GM10266 (cell line): ENCODE measurements around the gene PITPNM1.
"Not testable (repeated sequence)": the region's sequence is repeated elsewhere in the genome, so short reads cannot be mapped to it uniquely, and the experiment has no call there.

ENCODE experiments used
- DNase-seq: peaks from one replicate; pipeline ENCODE4 v3.0.0; 2012; ENCODE audit errors: extremely low spot score
- CTCF ChIP-seq: IDR thresholded peaks from 2 replicates; pipeline ENCODE4 v1.5.1; 2012; ENCODE audit warnings: mild to moderate bottlenecking, low read depth; ENCODE audit not compliant: control insufficient read depth, insufficient read depth; ENCODE audit errors: missing control alignments

Gene PITPNM1

DNA sequence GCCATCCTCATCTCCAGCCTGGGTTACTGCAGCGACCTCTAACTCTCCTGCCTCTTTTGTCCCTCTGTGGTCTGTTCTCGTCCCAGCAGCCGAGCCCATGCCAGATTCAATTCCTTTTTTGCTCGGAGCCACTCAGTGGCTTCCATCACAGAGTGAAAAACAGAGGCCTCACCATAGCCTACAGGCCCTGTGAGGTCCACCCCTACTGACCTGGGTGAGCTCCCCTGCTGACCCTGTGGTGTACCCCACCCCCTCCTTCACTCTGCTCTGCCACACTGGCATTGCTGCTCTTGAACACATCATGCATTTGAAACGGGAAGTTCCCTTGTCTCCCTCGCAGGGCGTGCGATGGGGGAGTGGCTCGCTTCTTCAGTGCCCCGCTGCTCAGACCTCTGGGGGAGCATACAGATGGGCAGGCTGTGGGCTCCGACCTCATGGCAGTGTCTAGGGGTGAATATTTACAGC is 20.3 kb downstream of the PITPNM1 start:
- no peak for DNase-seq
- TF ChIP-seq CTCF: no peak

DNA sequence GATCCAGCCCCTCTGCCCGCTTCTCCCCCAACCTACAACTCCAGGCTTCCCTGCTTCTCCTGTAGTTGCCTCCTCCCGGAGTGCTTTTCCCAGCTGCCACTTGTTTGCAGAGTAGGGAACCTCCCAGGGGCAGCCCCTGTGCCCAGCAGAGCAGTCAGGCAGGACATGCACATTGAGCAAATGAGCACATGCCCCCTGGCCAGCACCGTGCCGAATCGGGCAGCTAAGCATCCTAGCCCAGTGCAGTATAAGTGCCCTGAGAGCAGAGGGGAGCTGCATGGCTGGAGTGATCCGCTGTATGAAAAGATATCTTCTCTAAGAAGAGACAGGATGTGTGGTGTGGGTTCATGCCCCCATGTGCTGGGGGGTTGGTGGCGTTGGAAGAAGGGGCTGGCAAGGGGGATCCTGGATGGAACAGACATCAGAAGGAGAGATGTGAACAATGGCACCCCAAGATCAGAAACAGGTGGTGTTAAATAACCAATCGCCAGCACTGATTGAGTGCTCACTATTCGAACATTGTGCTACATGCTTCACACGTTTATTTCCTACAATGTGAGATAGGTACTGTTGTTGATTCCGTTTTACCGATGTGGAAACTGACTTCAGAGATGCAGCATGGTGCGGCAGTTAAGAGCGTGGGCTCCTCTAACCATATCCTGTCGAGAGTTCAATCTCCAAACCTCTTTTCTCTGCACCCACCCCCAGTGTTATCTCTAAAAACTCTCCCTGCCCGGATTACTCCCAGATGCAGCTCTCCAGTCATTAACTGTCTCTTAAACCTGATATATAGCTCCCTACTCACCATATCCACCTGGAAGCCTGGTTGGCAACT is 21.1 kb downstream of the PITPNM1 start:
- DNase-seq: peak; percentile 55
- no peak for TF ChIP-seq CTCF

DNA sequence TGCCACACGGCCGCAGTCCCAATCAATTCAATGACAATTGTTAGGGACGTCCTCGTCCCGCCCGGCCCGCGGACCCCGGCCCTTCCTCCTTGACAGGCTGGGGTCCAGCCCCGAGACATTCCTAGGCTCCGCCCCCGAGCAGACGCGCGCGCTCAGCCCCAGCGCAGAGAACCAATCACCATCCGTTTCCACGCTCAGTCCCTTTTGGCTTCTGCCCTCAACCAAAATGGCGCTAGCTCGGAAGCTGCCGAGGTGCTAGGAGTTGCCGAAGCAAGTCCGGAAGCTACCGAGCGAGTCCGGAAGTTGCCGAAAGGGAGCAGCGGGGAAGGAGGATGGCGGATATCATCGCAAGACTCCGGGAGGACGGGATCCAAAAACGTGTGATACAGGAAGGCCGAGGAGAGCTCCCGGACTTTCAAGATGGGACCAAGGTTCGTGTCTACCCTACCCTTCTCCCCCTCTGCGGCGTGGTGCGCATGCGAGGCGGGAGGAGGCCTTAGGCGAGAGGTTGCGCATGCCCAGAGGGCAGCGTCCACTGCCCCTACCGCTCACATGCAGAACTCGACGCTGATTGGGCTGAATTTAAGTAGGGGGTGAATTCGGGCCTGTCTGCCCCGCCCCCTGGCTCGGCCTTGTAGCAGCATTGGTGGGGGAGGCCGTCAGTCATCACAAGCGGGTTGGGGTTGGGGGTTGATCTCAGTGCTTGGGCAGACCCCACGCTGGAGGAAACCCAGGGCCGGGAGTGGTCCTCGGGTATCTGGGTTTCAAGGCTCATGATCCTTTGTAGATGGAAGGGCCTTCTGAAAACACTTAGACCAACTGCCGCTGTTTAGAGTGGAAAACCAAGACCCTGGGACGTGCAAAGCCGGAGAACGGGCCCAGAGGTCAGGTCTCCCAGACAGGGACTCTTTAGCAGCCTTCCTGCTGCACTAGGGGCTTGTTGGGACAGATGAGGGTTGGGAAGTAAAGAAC is 22.1 kb downstream of the PITPNM1 start, which contains the start of gene AIP:
Gene AIP (plus strand): TSS at position 200 of the 972 bp plus-strand sequence. CDS start 133 bp downstream, at position 333.
- peak; percentile 94 for DNase-seq
- no peak for TF ChIP-seq CTCF

GRCh38 chr11:67482275-67482826 is 22.8 kb downstream of the PITPNM1 start:
- no peak for TF ChIP-seq CTCF
- no peak for DNase-seq

DNA sequence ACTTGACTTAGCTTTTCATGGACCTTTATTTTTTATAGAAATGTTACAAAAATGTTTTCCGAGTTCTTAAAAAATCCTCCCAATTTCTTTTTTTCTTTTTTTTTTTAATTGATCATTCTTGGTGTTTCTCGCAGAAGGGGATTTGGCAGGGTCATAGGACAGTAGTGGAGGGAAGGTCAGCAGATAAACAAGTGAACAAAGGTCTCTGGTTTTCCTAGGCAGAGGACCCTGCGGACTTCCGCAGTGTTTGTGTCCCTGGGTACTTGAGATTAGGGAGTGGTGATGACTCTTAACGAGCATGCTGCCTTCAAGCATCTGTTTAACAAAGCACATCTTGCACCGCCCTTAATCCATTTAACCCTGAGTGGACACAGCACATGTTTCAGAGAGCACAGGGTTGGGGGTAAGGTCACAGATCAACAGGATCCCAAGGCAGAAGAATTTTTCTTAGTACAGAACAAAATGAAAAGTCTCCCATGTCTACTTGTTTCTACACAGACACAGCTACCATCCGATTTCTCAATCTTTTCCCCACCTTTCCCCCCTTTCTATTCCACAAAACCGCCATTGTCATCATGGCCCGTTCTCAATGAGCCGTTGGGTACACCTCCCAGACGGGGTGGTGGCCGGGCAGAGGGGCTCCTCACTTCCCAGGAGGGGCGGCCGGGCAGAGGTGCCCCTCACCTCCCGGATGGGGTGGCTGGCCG is 27.7 kb downstream of the PITPNM1 start:
- DNase-seq: not testable (repeated sequence)

- not testable (repeated sequence) for DNase-seq
These were observed 28.5 kb downstream of the PITPNM1 start for GRCh38 chr11:67476692-67477091.

DNA sequence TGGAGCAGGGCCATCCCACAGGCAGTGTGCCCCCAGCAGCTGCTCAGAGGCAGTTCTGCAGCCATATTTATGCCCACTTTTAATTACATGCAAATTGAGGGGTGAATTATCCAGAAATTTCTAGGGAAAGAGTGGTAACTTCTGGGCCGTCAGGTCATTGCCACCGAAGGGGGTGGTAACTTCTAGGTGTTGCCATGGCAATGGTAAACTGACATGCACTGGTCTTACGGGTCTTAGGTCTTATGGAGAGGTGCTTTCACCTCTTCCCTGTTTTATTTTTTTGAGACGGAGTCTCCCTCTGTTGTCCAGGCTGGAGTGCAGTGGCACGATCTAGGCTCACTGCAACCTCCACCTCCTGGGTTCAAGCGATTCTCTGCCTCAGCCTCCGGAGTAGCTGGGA is 32.3 kb downstream of the PITPNM1 start:
- TF ChIP-seq CTCF: no peak
- no peak for DNase-seq
